SK-N-SH treated with all-trans-retinoic acid at 6 μM for 48 hours (cell line): Measurements from ENCODE around the gene GOSR2.

Experiments
- BACH2 ChIP-seq: fragments of 250-450 bp; sonication (Bioruptor Pico); IDR thresholded peaks from 2 replicates; pipeline ENCODE4 v1.9.0; 2021; ENCODE audit warnings: mild to moderate bottlenecking, borderline replicate concordance
- CREB5 ChIP-seq: fragments of 250-450 bp; sonication (Bioruptor Pico); IDR thresholded peaks from 2 replicates; pipeline ENCODE4 v1.5.1; 2020; ENCODE audit warnings: low read depth, mild to moderate bottlenecking, moderate library complexity
- CSDC2 ChIP-seq: fragments of 250-450 bp; sonication (Bioruptor Pico); IDR thresholded peaks from 2 replicates; pipeline ENCODE4 v1.5.0; 2020; ENCODE audit warnings: mild to moderate bottlenecking, moderate library complexity
- ESRRG ChIP-seq: fragments of 250-450 bp; sonication (Bioruptor Pico); IDR thresholded peaks from 2 replicates; pipeline ENCODE4 v1.6.1; 2021; ENCODE audit warnings: mild to moderate bottlenecking
- GLIS3 ChIP-seq: fragments of 250-450 bp; sonication (Bioruptor Pico); IDR thresholded peaks from 2 replicates; pipeline ENCODE4 v1.5.0; 2020; ENCODE audit warnings: mild to moderate bottlenecking, moderate library complexity
- OSR1 ChIP-seq: fragments of 250-450 bp; sonication (Bioruptor Pico); IDR thresholded peaks from 2 replicates; pipeline ENCODE4 v1.8.0; 2022; ENCODE audit warnings: moderate library complexity, mild to moderate bottlenecking, inconsistent platforms
- PATZ1 ChIP-seq: fragments of 250-450 bp; sonication (Bioruptor Pico); IDR thresholded peaks from 2 replicates; pipeline ENCODE4 v1.8.0; 2020; ENCODE audit warnings: mild to moderate bottlenecking, moderate library complexity, borderline replicate concordance
- POU6F1 ChIP-seq: fragments of 250-450 bp; sonication (Bioruptor Pico); IDR thresholded peaks from 2 replicates; pipeline ENCODE4 v1.8.0; 2021; ENCODE audit warnings: low read depth, mild to moderate bottlenecking, moderate library complexity, borderline replicate concordance
- SNAI2 ChIP-seq: fragments of 250-450 bp; sonication (Bioruptor Pico); IDR thresholded peaks from 2 replicates; pipeline ENCODE4 v1.5.0; 2020; ENCODE audit warnings: mild to moderate bottlenecking, moderate library complexity
- TOX ChIP-seq: fragments of 250-450 bp; sonication (Bioruptor Pico); IDR thresholded peaks from 2 replicates; pipeline ENCODE4 v1.8.0; 2021; ENCODE audit warnings: mild to moderate bottlenecking, moderate library complexity, borderline replicate concordance
- ZFP3 ChIP-seq: fragments of 250-450 bp; sonication (Bioruptor Pico); IDR thresholded peaks from 2 replicates; pipeline ENCODE4 v1.5.0; 2020; ENCODE audit warnings: mild to moderate bottlenecking, moderate library complexity
- ZFP30 ChIP-seq: fragments of 450-650 bp; formaldehyde crosslinking; IDR thresholded peaks from 2 replicates; pipeline ENCODE4 v1.5.0; 2022; ENCODE audit warnings: mild to moderate bottlenecking, moderate library complexity
- ZNF70 ChIP-seq: fragments of 450-650 bp; formaldehyde crosslinking; IDR thresholded peaks from 2 replicates; pipeline ENCODE4 v1.5.0; 2020; ENCODE audit warnings: mild to moderate bottlenecking, moderate library complexity
- ZNF8 ChIP-seq: fragments of 450-650 bp; formaldehyde crosslinking; IDR thresholded peaks from 2 replicates; pipeline ENCODE4 v1.5.0; 2020; ENCODE audit warnings: mild to moderate bottlenecking, moderate library complexity

- TF ChIP-seq ZFP3 (CRISPR knock-in tag) (no peak), BACH2 (CRISPR knock-in tag) (no peak), OSR1 (CRISPR knock-in tag) (no peak), TOX (CRISPR knock-in tag) (no peak), ZNF70 (CRISPR knock-in tag) (no peak), ZFP30 (CRISPR knock-in tag) (no peak), PATZ1 (no peak), ZNF8 (no peak), SNAI2 (CRISPR knock-in tag) (no peak), CREB5 (CRISPR knock-in tag) (no peak), ESRRG (CRISPR knock-in tag) (no peak), CSDC2 (no peak), POU6F1 (CRISPR knock-in tag) (no peak), GLIS3 (CRISPR knock-in tag) (no peak)
Observed at GRCh38 chr17:46978489-46979146, 55.7 kb downstream of the GOSR2 start.
